ENCODE measurements around the gene MN1. TPM values are rescaled to one million over a fixed set of nuclear protein-coding genes. Genes with fewer than 3 reads are reported as not detected.

MN1 gene
- total and polyA plus RNA-seq, 2 of the 4 experiments (the other 2 are of a cell fraction) = 0.36 to 1.3 TPM

GRCh38 chr22:27786965-27787364 lies 14.6 kb downstream of the MN1 start:
- H3K18ac ChIP-seq (ENCODE audit: low read depth, low read length) = no peak overlapping the region
- no peak overlapping the region for H2BK15ac ChIP-seq (ENCODE audit: low read depth, low read length)
- no TSS peak for BruUV-seq (replicated peaks)
- H2AK5ac ChIP-seq (ENCODE audit: low read depth, low read length) = no peak overlapping the region
- POLR2A ChIA-PET (ENCODE audit: unreplicated experiment) = no interaction called here
- intact Hi-C loops (cut with micrococcal nuclease) = no loop called here
- no peak overlapping the region for H3K4ac ChIP-seq (ENCODE audit: low read depth, low read length)
- no peak overlapping the region for H3K56ac ChIP-seq (ENCODE audit: extremely low read depth, insufficient read depth, low read length)
- H3K79me1 ChIP-seq (ENCODE audit: low read depth in 1 of 2, low read length in 2 of 2) = no peaks in the 10 kb centered on the region; a peak in 2 of 4 replicates
- CTCF ChIA-PET = no interaction called here
- H3K9me3 ChIP-seq (ENCODE audit: control insufficient read depth, insufficient read depth, low read length) = no peaks in the 10 kb centered on the region
- in situ Hi-C loops (cut with MboI; ENCODE audit: low sequenced_read_pairs) = no loop called here
- DNase-seq (no peak), ATAC-seq (ENCODE audit: low read depth) (no peak)
- no peak overlapping the region for H2BK5ac ChIP-seq (ENCODE audit: low read depth, low read length, poor library complexity, severe bottlenecking)
- no peak overlapping the region for H3K4me3 ChIP-seq (ENCODE audit: insufficient read depth, low read depth, low read length)
- no peak for TF ChIP-seq MXI1 (IDR thresholded peaks at IDR 0.05; ENCODE audit: borderline replicate concordance, low read depth, low read length)
- no peak for TF ChIP-seq USF2 (IDR thresholded peaks at IDR 0.05; ENCODE audit: low read depth, low read length)
- TF ChIP-seq FOS (IDR thresholded peaks at IDR 0.05; ENCODE audit: low read depth, low read length) = no peak
- TF ChIP-seq POLR2A (IDR thresholded peaks at IDR 0.05; ENCODE audit: low read depth, low read length) = no peak
- no peak for TF ChIP-seq CHD1 (IDR thresholded peaks at IDR 0.05; ENCODE audit: low read depth, low read length)
- TF ChIP-seq CTCF (conservative IDR thresholded peaks at IDR 0.05; ENCODE audit: low read depth, low read length) = no peak
- TF ChIP-seq ELK1 (IDR thresholded peaks at IDR 0.05; ENCODE audit: borderline replicate concordance, low read depth, low read length) = no peak
- TF ChIP-seq RFX5 (IDR thresholded peaks at IDR 0.05; ENCODE audit: low read depth, low read length) = no peak
- TF ChIP-seq BHLHE40 (IDR thresholded peaks at IDR 0.05; ENCODE audit: low read depth, low read length) = no peak
- TF ChIP-seq RCOR1 (IDR thresholded peaks at IDR 0.05; ENCODE audit: insufficient replicate concordance, low read length) = no peak
- no peak for TF ChIP-seq MAZ (IDR thresholded peaks at IDR 0.05; ENCODE audit: borderline replicate concordance, low read depth, low read length)
- no peak for TF ChIP-seq CEBPB (IDR thresholded peaks at IDR 0.05; ENCODE audit: low read depth, low read length)
- no peak for TF ChIP-seq SMC3 (IDR thresholded peaks at IDR 0.05; ENCODE audit: low read depth, low read length)
- no peak for TF ChIP-seq NFE2L2 (IDR thresholded peaks at IDR 0.05; ENCODE audit: low read depth, low read length)
- dilution Hi-C loops (cut with HindIII; ENCODE audit: low sequenced_read_pairs, unreplicated experiment) = no loop called here
- no peak overlapping the region for H4K91ac ChIP-seq (ENCODE audit: insufficient read depth, low read depth, low read length)
- no peak overlapping the region for H3K9ac ChIP-seq (ENCODE audit: low read depth, low read length)
- H3K23ac ChIP-seq (ENCODE audit: low read depth, low read length) = no peak overlapping the region
- H3K27me3 ChIP-seq (ENCODE audit: control insufficient read depth, insufficient read depth, low read length) = no peaks in the 10 kb centered on the region
- H2BK20ac ChIP-seq (ENCODE audit: low read depth, low read length) = no peak overlapping the region
- no peak overlapping the region for H2AFZ ChIP-seq (replicated peaks; ENCODE audit: low read length, poor library complexity)
- no peak overlapping the region for H2AK9ac ChIP-seq (replicated peaks; ENCODE audit: low read depth, low read length, poor library complexity)
- H2BK120ac ChIP-seq (ENCODE audit: low read depth, low read length) = no peak overlapping the region
- H3K4me1 ChIP-seq (ENCODE audit: control insufficient read depth, insufficient read depth, low read length) = peaks cover 2% of the 10 kb centered on the region; the same call in 1 of the 2 replicates
- no peak overlapping the region for H4K5ac ChIP-seq (ENCODE audit: low read depth, low read length)
- no peaks in the 10 kb centered on the region; the same call in 1 of the 2 replicates for H3K9me1 ChIP-seq (ENCODE audit: insufficient read depth, low read length)
- H3K36me3 ChIP-seq (ENCODE audit: control insufficient read depth, insufficient read depth, low read length) = peaks cover 6% of the 10 kb centered on the region; the same call in 1 of the 2 replicates
- H3K14ac ChIP-seq (replicated peaks; ENCODE audit: low read depth, low read length) = no peak overlapping the region
- H4K8ac ChIP-seq (ENCODE audit: low read depth in 2 of 2, low read length in 2 of 2) = no peak overlapping the region
- H4K20me1 ChIP-seq (ENCODE audit: insufficient read depth, low read length) = no peaks in the 10 kb centered on the region; the same call in 1 of the 2 replicates
- WGBS, 2 experiments (ENCODE audit: extremely low coverage in 2 of 2, insufficient read length in 1 of 2) = 100% methylated on average over 2 of the region's 13 CpGs; no CpG with 5 or more reads in 1 of the 2 experiments
- H3K27ac ChIP-seq (ENCODE audit: insufficient read depth, low read length) = no peak overlapping the region
- H3K4me2 ChIP-seq (ENCODE audit: low read depth, low read length) = no peak overlapping the region
